Measurements from ENCODE around the gene THYN1.

The THYN1 gene

DNA sequence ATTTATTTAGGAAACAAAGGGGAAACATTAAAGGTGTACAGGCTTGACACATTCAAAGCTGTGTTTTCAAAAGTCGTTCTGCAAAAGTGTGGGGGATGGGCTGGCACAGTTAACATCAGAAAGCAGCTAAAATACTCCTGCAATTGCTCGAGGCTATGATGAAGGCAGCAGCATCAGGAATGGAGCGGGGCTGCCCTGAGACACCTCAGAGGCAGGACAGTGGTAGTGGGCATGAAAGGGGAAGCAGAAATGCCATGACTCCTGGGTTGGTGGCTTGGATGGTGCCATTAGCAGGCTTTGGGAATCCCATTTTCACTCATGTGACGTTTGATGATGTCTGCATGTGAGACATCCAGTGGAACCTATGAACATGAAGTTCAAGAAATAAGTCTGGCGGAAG lies 30.0 kb downstream of the THYN1 start:
- no peak for DNase-seq (ENCODE audit: low read depth)

DNA sequence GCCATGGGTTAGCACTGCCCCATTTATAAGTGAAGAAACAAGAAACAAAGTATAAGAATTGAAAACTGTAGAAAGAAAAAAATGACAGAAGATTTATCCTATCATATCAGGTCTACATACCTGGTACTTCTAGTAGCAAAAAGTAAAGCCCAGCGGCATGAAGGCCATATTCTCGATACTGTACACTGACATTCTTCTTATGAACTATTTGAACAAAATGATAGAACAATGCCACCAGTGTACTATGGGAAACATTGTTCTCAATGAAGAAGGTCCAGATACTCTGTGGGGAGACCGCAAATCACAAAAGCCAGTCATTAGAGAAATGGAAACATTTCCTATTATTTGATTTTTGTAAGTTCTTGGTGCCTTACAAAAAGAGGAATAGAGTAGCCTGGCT lies 36.3 kb downstream of the THYN1 start:
- DNase-seq (ENCODE audit: low read depth): no peak

DNA sequence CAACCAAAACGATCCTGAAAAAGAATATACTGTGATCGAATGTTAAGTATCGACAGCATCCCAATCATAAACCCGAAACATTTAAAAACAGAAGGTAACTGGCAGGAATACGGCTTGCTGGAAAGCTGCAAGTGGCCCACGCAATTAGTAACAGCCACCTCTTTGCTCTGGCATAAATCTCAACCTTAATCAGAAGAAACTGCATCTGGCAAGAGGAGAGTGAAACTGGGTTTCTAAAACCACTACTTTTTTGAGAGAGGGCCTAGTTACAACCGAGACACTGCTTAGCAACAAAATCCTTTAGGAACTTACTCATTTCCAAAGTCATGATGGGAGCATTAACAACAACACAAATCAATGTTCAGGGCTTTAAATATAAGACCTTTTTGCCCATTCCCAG lies 37.3 kb downstream of the THYN1 start:
- no peak for DNase-seq (ENCODE audit: low read depth)

DNA sequence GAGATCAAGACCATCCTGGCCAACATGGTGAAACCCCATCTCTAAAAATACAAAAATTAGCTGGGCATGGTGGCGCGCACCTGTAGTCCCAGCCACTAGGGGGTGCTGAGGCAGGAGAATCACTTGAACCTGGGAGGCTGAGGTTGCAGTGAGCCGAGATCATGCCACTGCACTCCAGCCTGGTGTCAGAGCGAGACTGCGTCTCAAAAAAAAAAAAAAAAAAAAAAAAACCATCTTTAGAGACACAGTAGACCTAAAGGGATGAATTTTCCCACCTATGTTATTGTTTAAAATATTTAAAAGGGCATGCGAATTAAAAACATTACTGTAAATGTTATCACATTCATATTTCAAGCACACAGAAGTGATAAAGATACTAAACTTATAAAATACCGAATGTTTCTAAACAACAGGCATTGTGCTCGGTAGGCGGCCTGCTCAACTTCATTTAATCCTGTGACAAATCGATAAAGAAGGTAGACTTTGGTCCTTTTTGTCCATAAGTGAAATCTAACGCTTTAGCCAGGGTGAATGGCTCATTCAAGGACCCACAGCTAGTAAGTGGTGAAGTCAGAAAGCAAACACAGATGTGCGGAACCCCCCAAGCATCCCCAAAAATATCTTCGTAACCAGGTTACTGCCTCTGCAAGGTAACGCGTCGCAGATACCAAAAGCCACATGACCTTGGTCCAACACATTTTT lies 45.5 kb downstream of the THYN1 start:
- DNase-seq (ENCODE audit: low read depth): no peak

DNA sequence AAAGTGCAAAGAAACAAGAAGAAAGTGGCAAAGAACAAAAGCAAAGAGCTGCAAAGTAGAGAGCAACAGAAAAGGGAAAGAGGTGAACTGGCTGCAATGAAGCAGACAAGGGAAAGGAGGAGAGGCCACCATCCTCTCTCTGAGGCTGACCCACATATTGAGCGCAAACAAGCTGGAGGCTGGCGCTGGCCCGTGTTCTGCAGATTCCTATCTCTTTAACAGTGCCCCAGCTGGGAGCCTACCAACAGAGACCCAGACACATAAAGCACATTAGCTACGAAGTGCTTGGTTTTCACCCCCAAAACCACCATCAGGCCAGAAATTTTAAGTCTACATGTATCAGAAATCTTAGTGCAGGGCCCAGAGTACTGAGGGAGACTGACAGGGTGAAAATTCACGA lies 47.0 kb downstream of the THYN1 start:
- no peak for DNase-seq (ENCODE audit: low read depth)

DNA sequence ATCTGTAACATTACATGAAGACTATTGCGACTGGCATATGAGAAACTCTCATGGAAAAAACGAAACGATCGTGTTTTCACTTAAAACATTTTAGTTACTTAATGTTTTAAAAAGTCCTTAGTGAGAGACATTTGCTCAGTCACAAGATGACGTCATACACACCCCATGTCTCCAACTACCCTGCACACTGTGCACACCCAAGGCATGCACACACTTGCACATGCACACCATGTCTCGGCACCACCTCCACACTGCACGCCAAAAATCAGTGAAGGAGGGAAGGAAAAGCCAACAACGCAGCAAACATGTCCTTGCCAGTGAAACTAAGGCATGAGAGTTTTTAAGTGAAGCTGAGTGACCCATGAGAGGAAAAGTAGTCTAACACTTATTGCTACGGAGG lies 47.4 kb downstream of the THYN1 start:
- no peak for DNase-seq (ENCODE audit: low read depth)

DNA sequence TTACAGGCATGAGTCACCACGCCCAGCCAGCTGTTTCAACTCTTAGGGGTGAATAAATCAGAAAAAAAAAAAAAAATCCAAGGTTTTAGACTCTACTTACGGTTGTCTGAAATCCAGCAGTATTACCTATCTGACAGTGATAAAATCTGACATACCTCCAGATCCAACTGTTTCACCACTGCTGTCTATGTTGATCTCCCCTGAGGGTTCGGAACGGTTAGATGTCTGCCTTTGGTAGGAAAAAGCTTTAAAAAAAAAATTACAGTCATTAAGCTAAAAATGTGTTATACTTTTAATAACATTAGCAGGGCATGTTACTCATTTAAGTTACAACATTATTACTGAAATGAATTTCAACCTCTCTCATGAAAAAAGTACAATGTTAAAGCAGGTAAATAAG lies 50.5 kb downstream of the THYN1 start:
- DNase-seq (ENCODE audit: low read depth): no peak

DNA sequence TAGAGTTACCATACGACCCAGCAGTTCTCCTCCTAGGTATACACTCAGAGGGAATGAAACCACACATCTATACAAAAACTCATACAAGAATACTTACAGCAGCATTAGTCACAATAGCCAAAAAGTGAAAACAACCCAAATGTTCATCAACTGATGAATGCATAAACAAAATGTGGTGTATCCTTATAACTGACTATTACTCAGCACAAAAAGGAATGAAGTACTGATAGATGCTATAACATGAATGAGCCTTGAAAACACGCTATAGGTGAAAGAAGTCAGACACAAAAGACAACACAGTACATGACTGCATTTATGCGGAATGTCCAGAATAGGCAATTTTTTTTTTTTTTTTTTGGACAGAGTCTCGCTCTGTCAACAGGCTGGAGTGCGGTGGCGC lies 52.5 kb downstream of the THYN1 start:
- no peak for DNase-seq (ENCODE audit: low read depth)

DNA sequence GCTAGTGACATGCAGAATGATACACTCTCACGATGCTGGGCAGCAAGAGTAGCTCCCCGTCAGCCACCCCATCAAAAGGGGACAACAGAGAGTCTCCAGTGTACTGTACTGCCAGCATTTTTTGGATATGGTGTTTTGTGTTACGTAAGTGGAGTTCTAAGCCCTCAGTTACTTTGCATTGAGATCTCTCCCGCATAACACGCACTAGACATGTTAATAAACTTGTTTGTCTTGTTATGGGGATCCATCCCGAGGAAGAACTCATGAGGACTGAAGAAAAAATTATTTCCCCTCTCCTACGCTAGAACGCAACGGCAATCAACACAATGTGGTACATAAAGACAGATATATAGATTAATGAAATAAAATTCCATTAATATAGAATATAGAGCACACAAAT lies 53.6 kb downstream of the THYN1 start:
- no peak for DNase-seq (ENCODE audit: low read depth)
